Measurements from ENCODE around the gene BTBD1. TPM values are rescaled to one million over a fixed set of nuclear protein-coding genes. Genes with fewer than 3 reads are reported as not detected.
A peak's percentile ranks its signal among the peaks of the same experiment; 100 is the strongest.

BTBD1 gene
- total and polyA plus RNA-seq, 2 experiments from 2014 or later = 60.3 to 121 TPM

GRCh38 chr15:83057696-83058376 lies 9.2 kb downstream of the BTBD1 start:
- H3F3A ChIP-seq (ENCODE audit: insufficient read depth) = peaks cover 18% of the 10 kb centered on the region
- no peak overlapping the region for H3K9ac ChIP-seq
- H3K4me2 ChIP-seq (ENCODE audit: unreplicated experiment) = no peak overlapping the region
- TF ChIP-seq EZH2phosphoT487 (IDR thresholded peaks at IDR 0.05; ENCODE audit: insufficient read depth, low read depth) = no peak
- no peak for TF ChIP-seq EZH2 (IDR thresholded peaks at IDR 0.05; ENCODE audit: insufficient read depth, poor library complexity, severe bottlenecking)
- DNase-seq = no peak
- no peaks in the 10 kb centered on the region for H3K27me3 ChIP-seq (replicated peaks; ENCODE audit: insufficient read depth)
- H3K4me3 ChIP-seq = no peak overlapping the region
- no peaks in the 10 kb centered on the region for H3K9me3 ChIP-seq (ENCODE audit: low read depth)
- no peak overlapping the region for H3K27ac ChIP-seq
- WGBS, 2 experiments (ENCODE audit: low coverage in 1 of 2, low lambda C conversion rate in 2 of 2, missing lambda C conversion rate in 2 of 2) = 93 to 94% methylated on average over 7 of the region's 7 CpGs
- peaks cover 96% of the 10 kb centered on the region for H3K79me2 ChIP-seq (ENCODE audit: insufficient read depth)
- H2AFZ ChIP-seq = no peak overlapping the region
- peaks cover 20% of the 10 kb centered on the region for H3K4me1 ChIP-seq (ENCODE audit: insufficient read depth)
- in situ Hi-C loops (cut with MboI) = no loop called here
- peaks cover 7% of the 10 kb centered on the region for H4K20me1 ChIP-seq (ENCODE audit: insufficient read depth)
- H3K36me3 ChIP-seq (ENCODE audit: low read depth) = peaks cover 14% of the 10 kb centered on the region
- H3K9me2 ChIP-seq (ENCODE audit: insufficient read depth) = no peaks in the 10 kb centered on the region

- H4K20me1 ChIP-seq (ENCODE audit: insufficient read depth) = peaks cover 3% of the 10 kb centered on the region
- WGBS, 2 experiments (ENCODE audit: low coverage in 1 of 2, low lambda C conversion rate in 2 of 2, missing lambda C conversion rate in 2 of 2) = 93% methylated on average over 1 of the region's 1 CpG
- no peak overlapping the region for H3K4me2 ChIP-seq (ENCODE audit: unreplicated experiment)
- no peak overlapping the region for H3K9ac ChIP-seq
- peaks cover 95% of the 10 kb centered on the region for H3K79me2 ChIP-seq (ENCODE audit: insufficient read depth)
- no peaks in the 10 kb centered on the region for H3K27me3 ChIP-seq (replicated peaks; ENCODE audit: insufficient read depth)
- H3K9me2 ChIP-seq (ENCODE audit: insufficient read depth) = no peaks in the 10 kb centered on the region
- H3K27ac ChIP-seq = no peak overlapping the region
- DNase-seq = no peak
- peaks cover 15% of the 10 kb centered on the region for H3K4me1 ChIP-seq (ENCODE audit: insufficient read depth)
- no peak overlapping the region for H3K4me3 ChIP-seq
- H2AFZ ChIP-seq = no peak overlapping the region
- H3K36me3 ChIP-seq (ENCODE audit: low read depth) = peaks cover 18% of the 10 kb centered on the region
- in situ Hi-C loops (cut with MboI) = no loop called here
- no peaks in the 10 kb centered on the region for H3K9me3 ChIP-seq (ENCODE audit: low read depth)
- H3F3A ChIP-seq (ENCODE audit: insufficient read depth) = peaks cover 10% of the 10 kb centered on the region
- TF ChIP-seq EZH2 (IDR thresholded peaks at IDR 0.05; ENCODE audit: insufficient read depth, poor library complexity, severe bottlenecking) (no peak), EZH2phosphoT487 (IDR thresholded peaks at IDR 0.05; ENCODE audit: insufficient read depth, low read depth) (no peak)
These were observed 10.1 kb downstream of the BTBD1 start for GRCh38 chr15:83057002-83057401.

GRCh38 chr15:83053151-83053550 lies 13.9 kb downstream of the BTBD1 start:
- no peak overlapping the region for H3K4me3 ChIP-seq
- H3K4me1 ChIP-seq (ENCODE audit: insufficient read depth) = peaks cover 8% of the 10 kb centered on the region
- H3K36me3 ChIP-seq (ENCODE audit: low read depth) = peaks cover 42% of the 10 kb centered on the region
- TF ChIP-seq EZH2phosphoT487 (IDR thresholded peaks at IDR 0.05; ENCODE audit: insufficient read depth, low read depth) (no peak), EZH2 (IDR thresholded peaks at IDR 0.05; ENCODE audit: insufficient read depth, poor library complexity, severe bottlenecking) (no peak)
- no peaks in the 10 kb centered on the region for H3K9me3 ChIP-seq (ENCODE audit: low read depth)
- H3K9me2 ChIP-seq (ENCODE audit: insufficient read depth) = no peaks in the 10 kb centered on the region
- no peak overlapping the region for H3K27ac ChIP-seq
- peaks cover 10% of the 10 kb centered on the region for H4K20me1 ChIP-seq (ENCODE audit: insufficient read depth)
- in situ Hi-C loops (cut with MboI) = no loop called here
- H3K4me2 ChIP-seq (ENCODE audit: unreplicated experiment) = no peak overlapping the region
- H3K79me2 ChIP-seq (ENCODE audit: insufficient read depth) = peaks cover 95% of the 10 kb centered on the region
- peak; percentile 76 for DNase-seq
- H2AFZ ChIP-seq = no peak overlapping the region
- no peak overlapping the region for H3K9ac ChIP-seq
- 0 out of 2 replicates have a peak, but pooled peaks cover 6% of the 10 kb centered on the region for H3F3A ChIP-seq (ENCODE audit: insufficient read depth)
- H3K27me3 ChIP-seq (replicated peaks; ENCODE audit: insufficient read depth) = no peaks in the 10 kb centered on the region

- Histone ChIP-seq H3K9ac (no peak overlapping the region), H3K4me3 (no peak overlapping the region), H3K4me1 (ENCODE audit: insufficient read depth) (peaks cover 12% of the 10 kb centered on the region), H2AFZ (no peak overlapping the region), H3F3A (ENCODE audit: insufficient read depth) (peaks cover 21% of the 10 kb centered on the region), H3K36me3 (ENCODE audit: low read depth) (peaks cover 23% of the 10 kb centered on the region; the same call in 1 of the 2 replicates), H3K27ac (peak overlapping the region; percentile 35), H4K20me1 (ENCODE audit: insufficient read depth) (peaks cover 27% of the 10 kb centered on the region), H3K27me3 (replicated peaks; ENCODE audit: insufficient read depth) (no peaks in the 10 kb centered on the region), H3K9me2 (ENCODE audit: insufficient read depth) (no peaks in the 10 kb centered on the region), H3K9me3 (ENCODE audit: low read depth) (no peaks in the 10 kb centered on the region), H3K79me2 (ENCODE audit: insufficient read depth) (peaks cover 98% of the 10 kb centered on the region), H3K4me2 (ENCODE audit: unreplicated experiment) (peak overlapping the region; percentile 0)
- in situ Hi-C loops (cut with MboI) = no loop called here
- 12 to 24% methylated on average over 3 of the region's 3 CpGs for WGBS, 2 experiments (ENCODE audit: low coverage in 1 of 2, low lambda C conversion rate in 2 of 2, missing lambda C conversion rate in 2 of 2)
- TF ChIP-seq EZH2 (IDR thresholded peaks at IDR 0.05; ENCODE audit: insufficient read depth, poor library complexity, severe bottlenecking) (no peak), EZH2phosphoT487 (IDR thresholded peaks at IDR 0.05; ENCODE audit: insufficient read depth, low read depth) (no peak)
- peak; percentile 74 for DNase-seq
These were observed 20.4 kb downstream of the BTBD1 start for GRCh38 chr15:83046558-83047127.
